ENCODE data around the gene GPR153.

The GPR153 gene

GRCh38 chr1:6249739-6250689 lies 10.9 kb downstream of the GPR153 start:
- TF ChIP-seq CTCF (conservative IDR thresholded peaks at IDR 0.05; ENCODE audit: low read depth, low read length) = no peak
- no peak for DNase-seq (ENCODE audit: low read depth)
- H3K4me3 ChIP-seq (ENCODE audit: low read depth, low read length) = no peak overlapping the region

- no peak for TF ChIP-seq CTCF (conservative IDR thresholded peaks at IDR 0.05; ENCODE audit: low read depth, low read length)
- no peak for DNase-seq (ENCODE audit: low read depth)
- no peak overlapping the region for H3K4me3 ChIP-seq (ENCODE audit: low read depth, low read length)
These were observed 11.8 kb downstream of the GPR153 start for GRCh38 chr1:6248932-6249738.

- no peak for TF ChIP-seq CTCF (conservative IDR thresholded peaks at IDR 0.05; ENCODE audit: low read depth, low read length)
- no peak for DNase-seq (ENCODE audit: low read depth)
- no peak overlapping the region for H3K4me3 ChIP-seq (ENCODE audit: low read depth, low read length)
These were observed 12.6 kb downstream of the GPR153 start for GRCh38 chr1:6248161-6248776.

GRCh38 chr1:6247651-6248050 lies 13.2 kb downstream of the GPR153 start:
- DNase-seq (ENCODE audit: low read depth) = no peak
- H3K4me3 ChIP-seq (ENCODE audit: low read depth, low read length) = no peak overlapping the region
- TF ChIP-seq CTCF (conservative IDR thresholded peaks at IDR 0.05; ENCODE audit: low read depth, low read length) = no peak

- DNase-seq (ENCODE audit: low read depth) = peak; percentile 76
- H3K4me3 ChIP-seq (ENCODE audit: low read depth, low read length) = no peak overlapping the region
- TF ChIP-seq CTCF (conservative IDR thresholded peaks at IDR 0.05; ENCODE audit: low read depth, low read length) = peak; percentile 93
These were observed 14.1 kb downstream of the GPR153 start for GRCh38 chr1:6246497-6247467.
